ENCODE results near the gene ETNPPL.

GRCh38 chr4:108763226-108763593, 357 bp upstream of the ETNPPL start:
- TF ChIP-seq CTCF (conservative IDR thresholded peaks at IDR 0.05) (no peak), EZH2 (IDR thresholded peaks at IDR 0.05; ENCODE audit: low read depth) (no peak)

Data from PC-9 (cell line).